Ramos (cell line): ENCODE measurements around the gene CTSZ.
"Not testable (repeated sequence)": the region's sequence is repeated elsewhere in the genome, so short reads cannot be mapped to it uniquely, and the experiment has no call there.

ENCODE experiments used
- in situ Hi-C: fragments of 300-500 bp; cut with MboI; formaldehyde crosslinking; loops from one replicate; pipeline ENCODE4 v1.14.3; 2022; ENCODE audit warnings: low sequenced_read_pairs; ENCODE audit not compliant: unreplicated experiment

The CTSZ gene

GRCh38 chr20:58959652-58960051 lies 47.4 kb downstream of the CTSZ start:
- in situ Hi-C loops, result no loop called here

- in situ Hi-C loops, result no loop called here
Measured at GRCh38 chr20:58956078-58956477, 51.0 kb downstream of the CTSZ start.

- in situ Hi-C loops, result no loop called here
Measured at GRCh38 chr20:58953050-58953449, 54.0 kb downstream of the CTSZ start.

- in situ Hi-C loops, result no loop called here
Measured at GRCh38 chr20:58950603-58951002, 56.5 kb downstream of the CTSZ start.

DNA sequence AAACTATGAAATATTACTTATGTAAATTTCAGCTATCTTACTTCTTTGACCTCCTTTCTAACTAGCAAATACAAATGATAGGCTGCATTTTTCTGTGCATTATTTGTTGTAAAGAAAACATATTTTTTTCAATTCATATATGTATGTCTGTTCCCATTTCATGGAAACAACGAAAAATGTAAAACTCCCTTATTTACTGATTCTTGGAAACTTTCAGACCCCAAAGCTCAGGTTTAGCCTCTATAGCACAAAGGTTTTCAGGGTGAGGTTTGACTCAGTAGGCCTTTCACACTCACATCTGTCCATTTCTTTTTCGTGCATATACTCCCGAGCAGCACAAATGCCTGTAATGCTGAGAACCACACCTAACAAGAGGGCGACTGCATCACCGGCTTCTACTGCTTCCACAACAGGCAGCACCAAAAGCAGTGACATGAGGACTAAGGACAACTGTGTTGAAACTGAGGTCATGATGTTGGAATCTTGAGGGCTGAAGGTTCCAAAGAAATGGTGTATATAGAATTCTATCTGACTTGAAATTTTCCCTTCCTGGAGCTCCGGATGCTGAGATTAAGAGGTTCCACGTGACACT lies 59.2 kb downstream of the CTSZ start:
- in situ Hi-C loops, result not testable (repeated sequence)

- in situ Hi-C loops, result no loop called here
Measured at GRCh38 chr20:58945965-58946631, 61.0 kb downstream of the CTSZ start.
